Endodermal cell (in vitro differentiated cells): ENCODE data around the gene ZNF750. TPM values are rescaled to one million over a fixed set of nuclear protein-coding genes. Genes with fewer than 3 reads are reported as not detected.

Experiments used
- DNase-seq: peaks from one replicate; pipeline ENCODE4 v3.0.0-alpha.2; 2017
- H3K27ac ChIP-seq: 2 replicates; pipeline ENCODE4 v1.5.1; 2013; ENCODE audit warnings: mild to moderate bottlenecking, low read depth, low read length, moderate library complexity
- H3K27me3 ChIP-seq: 2 replicates; pipeline ENCODE4 v1.6.1; 2013; ENCODE audit warnings: mild to moderate bottlenecking, low read length, moderate library complexity; ENCODE audit not compliant: insufficient read depth, control insufficient read depth, poor library complexity, severe bottlenecking
- H3K36me3 ChIP-seq: 2 replicates; pipeline ENCODE4 v1.7.0; 2013; ENCODE audit warnings: mild to moderate bottlenecking, low read length, moderate library complexity; ENCODE audit not compliant: control insufficient read depth, insufficient read depth
- H3K4me1 ChIP-seq: one replicate; pipeline ENCODE4 v1.7.0; 2013; ENCODE audit warnings: low read length; ENCODE audit not compliant: control insufficient read depth, insufficient read depth
- H3K4me3 ChIP-seq: 2 replicates; pipeline ENCODE4 v1.5.1; 2013; ENCODE audit warnings: mild to moderate bottlenecking, low read length, moderate library complexity
- H3K9ac ChIP-seq: 2 replicates; pipeline ENCODE4 v1.6.1; 2013; ENCODE audit warnings: mild to moderate bottlenecking, low read length, moderate library complexity; ENCODE audit not compliant: poor library complexity, severe bottlenecking; ENCODE audit errors: extremely low read depth
- H3K9me3 ChIP-seq: 2 replicates; pipeline ENCODE4 v1.6.1; 2013; ENCODE audit warnings: mild to moderate bottlenecking, low read length, moderate library complexity; ENCODE audit not compliant: control insufficient read depth
- H3K27ac Mint-ChIP-seq: 2 replicates; pipeline ENCODE4 v1.8.0; 2020; ENCODE audit warnings: mixed read lengths
- H3K27me3 Mint-ChIP-seq: 2 replicates; pipeline ENCODE4 v1.8.0; 2021; ENCODE audit warnings: mild to moderate bottlenecking, mixed read lengths; ENCODE audit not compliant: insufficient read depth
- H3K36me3 Mint-ChIP-seq: 2 replicates; pipeline ENCODE4 v1.8.0; 2020; ENCODE audit warnings: low read depth, mixed read lengths
- H3K4me1 Mint-ChIP-seq: 2 replicates; pipeline ENCODE4 v1.8.0; 2020; ENCODE audit warnings: mixed read lengths
- H3K4me3 Mint-ChIP-seq: 2 replicates; pipeline ENCODE4 v1.8.0; 2020; ENCODE audit warnings: mild to moderate bottlenecking, moderate library complexity, mixed read lengths
- H3K9me3 Mint-ChIP-seq: 2 replicates; pipeline ENCODE4 v1.8.0; 2020; ENCODE audit warnings: mild to moderate bottlenecking, mixed read lengths
- CTCF ChIP-seq: fragments of 200-600 bp; sonication (generic); conservative IDR thresholded peaks from 2 replicates; pipeline ENCODE4 v1.5.0; 2021; ENCODE audit warnings: antibody characterized with exemption, mild to moderate bottlenecking
- WGBS, 2 experiments: methylation state at CpG; one replicate each; pipeline versions ENCODE4 v1.1.5 to v1.1.7; 2013; ENCODE audit warnings: missing lambda C conversion rate in 2 of 2, mixed read lengths in 1 of 2; ENCODE audit not compliant: insufficient coverage in 1 of 2, insufficient read length in 1 of 2; 5-methylcytosine and 5-hydroxymethylcytosine counted together
- total RNA-seq, 2 donors: library from RNA; stranded (reverse); fragmentation: NEBNext Ultra II Directional in 1 of 2; extraction: Animal tissue kit (Norgen Biotek cat#: 25700) in 1 of 2; gene quantifications; 2 replicates in 1 of 2; 3 replicates in 1 of 2; pipeline ENCODE4 v1.2.1, GENCODE V29; 2021

Gene ZNF750
- total RNA-seq, 2 donors from 2014 or later, result not detected

GRCh38 chr17:82805823-82806222 is 34.0 kb downstream of the ZNF750 start:
- Histone ChIP-seq H3K9ac (no peak overlapping the region), H3K9me3 (no peaks in the 10 kb centered on the region), H3K36me3 (peaks cover 21% of the 10 kb centered on the region), H3K27me3 (no peaks in the 10 kb centered on the region), H3K27ac (no peak overlapping the region), H3K4me3 (no peak overlapping the region), H3K4me1 (no peaks in the 10 kb centered on the region)
- peak overlapping the region; percentile 53 for H3K27ac Mint-ChIP-seq
- TF ChIP-seq CTCF, result no peak
- H3K9me3 Mint-ChIP-seq, result peaks cover 20% of the 10 kb centered on the region
- no peaks in the 10 kb centered on the region for H3K4me1 Mint-ChIP-seq
- no peaks in the 10 kb centered on the region for H3K27me3 Mint-ChIP-seq
- DNase-seq, result no peak
- H3K36me3 Mint-ChIP-seq, result peaks cover 36% of the 10 kb centered on the region
- H3K4me3 Mint-ChIP-seq, result no peak overlapping the region
- 95% methylated on average over 19 of the region's 19 CpGs for WGBS, 2 experiments

- Histone ChIP-seq H3K9ac (no peak overlapping the region), H3K36me3 (peaks cover 20% of the 10 kb centered on the region), H3K27ac (peak overlapping the region; percentile 24), H3K27me3 (no peaks in the 10 kb centered on the region), H3K9me3 (no peaks in the 10 kb centered on the region), H3K4me3 (no peak overlapping the region), H3K4me1 (no peaks in the 10 kb centered on the region)
- H3K27ac Mint-ChIP-seq, result no peak overlapping the region
- no peaks in the 10 kb centered on the region for H3K27me3 Mint-ChIP-seq
- H3K4me3 Mint-ChIP-seq, result no peak overlapping the region
- no peaks in the 10 kb centered on the region for H3K4me1 Mint-ChIP-seq
- H3K9me3 Mint-ChIP-seq, result peaks cover 25% of the 10 kb centered on the region
- 93 to 96% methylated on average over 9 to 13 of the region's 13 CpGs for WGBS, 2 experiments
- TF ChIP-seq CTCF, result no peak
- no peak for DNase-seq
- H3K36me3 Mint-ChIP-seq, result peaks cover 38% of the 10 kb centered on the region
Observed at GRCh38 chr17:82805254-82805653, 34.6 kb downstream of the ZNF750 start.

- peaks cover 31% of the 10 kb centered on the region for H3K9me3 Mint-ChIP-seq
- peaks cover 24% of the 10 kb centered on the region for H3K36me3 ChIP-seq
- H3K4me1 Mint-ChIP-seq, result no peaks in the 10 kb centered on the region
- H3K27me3 Mint-ChIP-seq, result no peaks in the 10 kb centered on the region
- no peak overlapping the region for H3K4me3 ChIP-seq
- H3K9ac ChIP-seq, result no peak overlapping the region
- no peaks in the 10 kb centered on the region for H3K27me3 ChIP-seq
- WGBS, 2 experiments, result 94% methylated on average over 18 to 27 of the region's 27 CpGs
- no peak for TF ChIP-seq CTCF
- peaks cover 41% of the 10 kb centered on the region for H3K36me3 Mint-ChIP-seq
- H3K27ac ChIP-seq, result peak overlapping the region; percentile 32
- H3K27ac Mint-ChIP-seq, result no peak overlapping the region
- H3K4me1 ChIP-seq, result no peaks in the 10 kb centered on the region
- H3K9me3 ChIP-seq, result no peaks in the 10 kb centered on the region
- no peak for DNase-seq
- H3K4me3 Mint-ChIP-seq, result no peak overlapping the region
Observed at GRCh38 chr17:82804442-82805191, 35.2 kb downstream of the ZNF750 start.
